MV-4-11 (cell line): ENCODE results near the gene ZBED2.

Source experiments
- DNase-seq: peaks from one replicate; lab custom pipeline; 2025; lab: John Stamatoyannopoulos, UW

Gene ZBED2

GRCh38 chr3:111603679-111604078 is 8.5 kb upstream of the ZBED2 start:
- no peak for DNase-seq

GRCh38 chr3:111601810-111602209 is 6.7 kb upstream of the ZBED2 start:
- DNase-seq, result no peak

- no peak for DNase-seq
These were observed 3.4 kb upstream of the ZBED2 start for GRCh38 chr3:111598552-111598951.

GRCh38 chr3:111598139-111598538 is 3.0 kb upstream of the ZBED2 start:
- DNase-seq, result no peak

- no peak for DNase-seq
These were observed 1.2 kb upstream of the ZBED2 start for GRCh38 chr3:111596328-111596727.

DNA sequence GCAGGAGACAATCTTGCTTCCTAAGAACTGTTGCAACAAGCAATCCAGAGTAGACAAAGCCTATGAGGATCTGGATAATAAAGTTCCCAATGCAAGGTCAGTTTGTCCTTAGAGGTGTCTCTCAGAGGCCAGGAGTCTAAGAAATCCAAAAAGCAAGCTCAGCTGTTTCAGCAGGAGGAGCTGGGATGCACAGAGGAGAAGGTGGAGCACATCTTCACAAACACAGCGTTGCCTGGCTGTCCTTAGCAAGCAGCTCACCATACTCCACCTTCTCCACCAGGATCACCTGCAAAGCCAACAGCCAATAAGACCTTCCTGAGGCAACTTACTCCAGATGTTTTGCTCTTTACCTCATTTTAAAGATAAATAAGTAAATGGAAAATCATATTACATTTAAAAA is 365 bp downstream of the ZBED2 start:
- no peak for DNase-seq

- DNase-seq, result no peak
These were observed 941 bp downstream of the ZBED2 start for GRCh38 chr3:111594205-111594604.

DNA sequence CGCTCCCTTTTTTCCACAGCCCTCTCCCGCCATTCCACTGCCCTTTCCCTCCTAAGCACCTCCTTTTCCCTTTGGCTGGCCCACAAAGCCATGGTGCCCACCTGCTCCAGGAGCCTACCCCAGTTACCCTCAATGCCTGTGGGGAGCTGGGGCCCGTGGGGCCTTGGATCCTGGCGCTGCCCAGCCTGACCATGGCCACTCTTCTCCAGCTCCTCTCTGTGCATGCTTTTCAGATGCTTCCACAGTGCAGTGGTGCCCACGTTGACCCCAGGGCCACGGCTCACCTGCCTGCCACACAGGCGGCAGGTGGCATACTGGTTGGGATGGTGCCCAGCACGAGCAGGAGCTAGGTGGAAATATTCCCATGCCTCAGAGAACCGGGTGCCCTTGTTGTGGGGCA is 1.5 kb downstream of the ZBED2 start:
- no peak for DNase-seq

- DNase-seq, result no peak
These were observed 2.2 kb downstream of the ZBED2 start for GRCh38 chr3:111592936-111593335.

DNA sequence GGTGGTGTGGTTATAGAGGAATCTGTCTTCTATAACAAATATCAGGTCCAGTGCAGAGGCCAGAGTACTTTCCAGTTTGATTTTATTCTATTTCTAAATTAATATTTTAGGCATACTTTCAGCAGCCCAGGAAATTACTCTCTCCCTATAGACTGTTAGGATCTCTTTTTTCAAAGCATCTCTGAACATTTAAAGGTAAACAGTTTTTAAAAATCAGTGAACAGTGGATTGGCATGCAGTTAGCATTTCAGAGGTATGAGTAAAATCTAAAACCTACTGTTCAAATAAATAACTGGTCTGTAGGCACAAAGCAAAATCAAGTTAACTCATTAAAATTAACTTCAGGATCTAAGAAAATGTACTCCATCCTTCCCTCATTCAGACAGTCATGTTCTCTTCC is 3.0 kb downstream of the ZBED2 start:
- no peak for DNase-seq

DNA sequence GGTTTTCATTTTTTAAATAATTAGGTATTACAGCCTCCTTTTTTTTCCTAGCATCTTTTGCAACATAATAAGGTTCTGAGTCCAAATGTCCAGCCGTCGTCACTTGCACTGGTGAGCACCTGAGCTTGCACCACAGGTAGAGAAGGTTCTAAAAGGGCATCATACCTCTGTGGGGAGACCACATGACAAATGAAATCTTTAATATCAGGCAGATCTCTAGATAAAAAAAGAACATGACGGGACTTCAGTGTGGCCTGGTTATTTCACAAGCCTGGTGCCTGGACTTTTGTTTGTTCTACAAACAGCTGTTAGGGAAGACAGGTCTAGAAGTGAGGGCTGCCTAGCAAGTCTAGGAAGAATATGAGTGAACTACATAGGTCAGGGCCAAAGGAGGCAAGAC is 3.6 kb downstream of the ZBED2 start:
- no peak for DNase-seq

DNA sequence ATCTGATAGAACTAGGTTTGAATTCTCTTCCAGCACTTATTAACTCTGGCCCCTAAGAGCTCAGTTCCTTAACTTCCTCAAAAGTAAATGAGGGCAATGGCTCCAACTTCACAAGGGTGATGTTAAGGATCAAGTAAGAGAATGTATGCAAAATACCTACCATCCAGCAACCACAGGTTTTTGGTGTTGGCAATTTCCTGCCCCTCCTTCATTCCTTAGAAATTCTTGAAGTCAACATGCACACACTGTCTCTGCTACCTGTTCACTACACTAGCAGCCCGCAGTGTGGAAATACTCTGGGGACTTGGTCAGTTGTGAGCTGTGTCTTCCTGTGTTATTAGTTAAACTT is 5.0 kb downstream of the ZBED2 start:
- DNase-seq, result no peak

GRCh38 chr3:111589303-111590142 is 5.6 kb downstream of the ZBED2 start:
- no peak for DNase-seq

- no peak for DNase-seq
These were observed 6.6 kb downstream of the ZBED2 start for GRCh38 chr3:111588527-111588926.

- no peak for DNase-seq
These were observed 9.9 kb downstream of the ZBED2 start for GRCh38 chr3:111585217-111585616.

GRCh38 chr3:111584744-111585143 is 10.4 kb downstream of the ZBED2 start:
- no peak for DNase-seq

DNA sequence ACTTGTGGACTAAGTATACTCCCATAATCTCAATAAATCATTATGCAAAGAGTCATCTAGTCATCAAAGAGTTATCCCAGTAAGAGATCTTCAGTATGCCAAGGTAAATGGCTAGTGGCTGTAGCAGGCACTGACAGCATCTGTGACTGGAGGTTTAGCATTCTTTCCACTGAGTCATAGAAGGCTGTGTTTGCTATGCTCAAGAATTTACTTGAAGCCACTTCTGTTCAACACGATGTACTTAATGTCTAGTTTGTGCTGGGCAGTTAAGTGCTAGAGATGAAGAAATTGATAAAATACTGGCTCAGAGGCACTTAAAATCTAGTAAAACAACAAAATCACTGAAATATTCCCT is 13.0 kb downstream of the ZBED2 start:
- no peak for DNase-seq

DNA sequence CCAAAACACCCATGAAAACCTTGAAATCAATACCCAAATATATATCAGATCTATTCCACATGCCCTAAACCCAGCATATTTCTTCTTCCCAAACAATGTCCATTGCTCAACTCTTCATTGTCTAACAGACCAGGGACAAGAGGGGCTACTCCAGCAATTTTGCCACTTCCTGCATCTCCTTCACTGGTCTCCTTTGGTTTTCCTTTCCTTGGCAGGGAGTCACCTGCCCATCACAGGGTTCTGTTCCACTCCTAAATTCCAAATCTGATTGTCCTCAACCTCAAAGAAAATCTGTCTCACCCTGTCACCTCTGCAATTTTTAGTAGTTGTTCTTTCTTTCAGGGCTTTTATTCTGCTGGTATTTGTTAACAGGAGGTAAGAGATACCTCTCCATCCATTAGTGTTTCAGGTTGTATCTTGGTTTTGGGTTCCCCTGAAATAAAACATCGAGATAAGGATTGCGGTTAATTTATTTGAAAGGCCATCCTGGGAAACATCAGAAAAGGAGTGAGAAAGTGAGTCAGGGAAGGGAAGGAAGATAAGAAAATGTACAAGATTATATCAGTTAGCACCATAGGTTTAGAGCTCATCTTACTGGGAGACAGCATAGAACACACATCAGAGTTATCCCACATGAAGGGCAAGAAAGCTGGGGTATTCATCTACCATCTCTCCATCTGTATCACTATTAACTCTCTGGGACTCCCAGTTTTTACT is 13.6 kb downstream of the ZBED2 start:
- DNase-seq, result no peak

DNA sequence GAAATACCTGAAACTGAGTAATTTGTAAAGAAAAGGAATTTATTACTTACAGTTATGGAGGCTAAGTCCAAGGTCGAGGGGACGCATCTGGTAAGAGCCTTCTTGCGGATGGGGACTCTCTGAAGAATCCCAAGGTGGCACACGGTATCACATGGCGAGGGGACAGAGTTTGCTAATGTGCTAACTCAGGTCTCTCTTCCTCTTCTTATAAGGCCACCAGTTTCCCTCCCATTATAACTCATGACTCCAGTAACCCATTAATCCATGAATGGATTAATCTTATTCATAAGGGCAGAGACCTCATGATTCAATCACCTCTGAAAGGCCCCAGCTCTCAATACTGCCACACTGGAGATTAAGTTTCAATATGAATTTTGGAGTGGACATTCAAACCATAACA is 15.7 kb downstream of the ZBED2 start:
- no peak for DNase-seq

GRCh38 chr3:111578867-111579266 is 16.3 kb downstream of the ZBED2 start:
- DNase-seq, result no peak

DNA sequence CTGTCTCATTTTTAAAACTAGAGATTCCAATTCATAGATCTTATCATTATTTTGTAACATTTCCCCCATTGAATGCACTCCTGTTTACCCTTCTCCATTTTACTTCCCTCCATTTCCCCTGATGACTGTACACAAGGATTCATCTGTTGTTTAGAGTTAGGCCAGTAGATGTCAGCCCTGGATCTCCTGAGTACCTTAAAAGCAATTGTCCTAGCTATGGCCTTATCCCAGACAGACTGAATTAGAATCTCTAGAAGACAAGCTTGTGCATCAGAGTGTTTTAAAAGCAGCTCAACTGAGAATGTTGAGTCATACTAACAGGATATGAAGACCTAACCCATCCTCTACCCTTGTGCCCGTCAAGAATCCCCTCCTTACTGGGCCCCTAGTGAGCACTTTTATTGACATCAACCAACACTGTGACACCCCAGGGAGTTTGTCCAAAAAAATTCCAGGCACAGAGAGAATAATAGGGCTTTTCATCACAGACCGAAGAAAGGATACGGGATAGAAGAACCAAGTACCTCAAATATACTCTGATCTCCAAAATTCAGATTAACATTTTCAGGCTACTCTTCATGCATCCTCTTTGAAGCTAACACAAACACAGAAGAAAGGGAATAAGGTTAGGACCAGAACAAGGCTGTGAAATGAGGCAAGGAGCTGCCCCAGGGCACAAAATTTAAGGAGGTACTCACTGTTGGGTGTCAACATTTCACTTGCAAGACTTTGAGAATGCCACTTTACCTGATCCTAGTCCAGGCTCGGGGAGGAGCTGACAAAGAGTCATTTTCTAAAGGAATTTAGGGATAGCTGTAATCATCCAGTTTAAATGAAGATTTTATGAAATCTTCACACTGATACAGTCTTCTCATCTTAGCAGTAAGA is 17.1 kb downstream of the ZBED2 start:
- peak; percentile 51 for DNase-seq

DNA sequence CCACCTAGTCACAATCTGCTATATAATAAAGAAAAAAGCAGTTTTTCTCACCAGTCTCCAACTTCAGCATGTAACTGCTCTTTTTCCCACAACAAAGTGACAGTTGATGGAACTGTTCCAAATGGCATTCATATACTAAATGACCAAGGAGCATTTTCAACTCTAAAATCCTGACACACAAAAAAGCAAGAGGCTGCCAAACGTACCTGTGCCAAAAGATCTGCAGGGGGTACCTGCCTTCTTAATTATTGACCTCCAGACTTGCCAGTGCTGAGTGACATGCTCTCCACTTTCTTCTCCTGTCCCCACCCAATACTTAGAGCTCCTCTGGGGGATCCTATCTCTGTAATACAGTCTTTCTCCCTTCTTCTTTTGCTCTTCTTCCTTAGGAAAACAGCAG is 18.0 kb downstream of the ZBED2 start:
- no peak for DNase-seq
